Endothelial cell of umbilical vein (primary cell): Measurements from ENCODE around the gene ZCCHC14.

Experiments used
- CTCF ChIP-seq, 2 donors: IDR thresholded peaks; 1 replicate in 1 of 2; 2 replicates in 1 of 2; pipeline ENCODE4 v1.5.1; 2011; ENCODE audit warnings: low read length in 2 of 2, mild to moderate bottlenecking in 2 of 2, moderate library complexity in 2 of 2, control low read depth in 1 of 2, inconsistent platforms in 1 of 2, low read depth in 1 of 2; ENCODE audit not compliant: insufficient read depth in 1 of 2; ENCODE audit errors: extremely low read depth in 1 of 2
- EZH2 ChIP-seq: IDR thresholded peaks from 2 replicates; pipeline ENCODE4 v1.6.1; 2012; ENCODE audit warnings: borderline replicate concordance, low read depth, mild to moderate bottlenecking, moderate library complexity, low read length, inconsistent platforms; ENCODE audit not compliant: severe bottlenecking
- MAX ChIP-seq: IDR thresholded peaks from 2 replicates; pipeline ENCODE4 v1.6.1; 2011; ENCODE audit not compliant: insufficient read depth, insufficient read length
- POLR2A ChIP-seq: IDR thresholded peaks from 2 replicates; pipeline ENCODE4 v1.6.1; 2012; ENCODE audit warnings: low read depth, mild to moderate bottlenecking, control low read depth, low read length
- POLR2AphosphoS5 ChIP-seq: IDR thresholded peaks from 2 replicates; pipeline ENCODE4 v1.6.1; 2012; ENCODE audit warnings: low read depth, mild to moderate bottlenecking, control low read depth, low read length, moderate library complexity; ENCODE audit not compliant: insufficient read depth

- TF ChIP-seq CTCF (IDR thresholded peaks at IDR 0.05; ENCODE audit: extremely low read depth in 1 of 2, insufficient read depth in 1 of 2, low read depth in 1 of 2, low read length in 2 of 2) (no peak), POLR2AphosphoS5 (peak; percentile 97), MAX (peak; percentile 52), POLR2A (peak; percentile 28), EZH2 (no peak)
These were observed 85.2 kb downstream of the ZCCHC14 start for GRCh38 chr16:87407511-87408112.
